Measurements from ENCODE around the gene KTN1.

Gene KTN1

DNA sequence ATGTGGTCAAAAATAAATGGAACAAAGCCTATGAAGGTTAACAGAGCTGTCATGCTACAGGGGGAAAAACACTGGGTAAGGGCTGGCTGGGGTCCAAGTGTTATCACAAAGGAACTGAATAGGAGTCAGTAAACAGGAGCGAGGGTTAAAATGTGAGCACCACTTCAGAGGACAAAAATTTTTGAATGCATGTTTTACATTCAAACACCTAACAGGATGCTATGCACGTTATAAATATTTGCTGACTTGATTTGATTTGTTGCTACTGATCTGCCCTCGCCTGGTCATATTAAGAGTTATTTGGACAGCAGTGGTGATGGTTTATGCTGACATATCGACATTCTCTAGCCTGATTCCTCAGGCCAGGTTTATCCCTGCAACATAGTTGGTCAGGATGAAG is 7.4 kb upstream of the KTN1 start:
- TF ChIP-seq CTCF (IDR thresholded peaks at IDR 0.05; ENCODE audit: control insufficient read depth, insufficient read depth, low read depth, low read length, missing control alignments), result no peak
- DNase-seq (ENCODE audit: low read depth), result no peak
- H3K4me3 ChIP-seq (ENCODE audit: control insufficient read depth, low read depth, low read length), result no peak overlapping the region

DNA sequence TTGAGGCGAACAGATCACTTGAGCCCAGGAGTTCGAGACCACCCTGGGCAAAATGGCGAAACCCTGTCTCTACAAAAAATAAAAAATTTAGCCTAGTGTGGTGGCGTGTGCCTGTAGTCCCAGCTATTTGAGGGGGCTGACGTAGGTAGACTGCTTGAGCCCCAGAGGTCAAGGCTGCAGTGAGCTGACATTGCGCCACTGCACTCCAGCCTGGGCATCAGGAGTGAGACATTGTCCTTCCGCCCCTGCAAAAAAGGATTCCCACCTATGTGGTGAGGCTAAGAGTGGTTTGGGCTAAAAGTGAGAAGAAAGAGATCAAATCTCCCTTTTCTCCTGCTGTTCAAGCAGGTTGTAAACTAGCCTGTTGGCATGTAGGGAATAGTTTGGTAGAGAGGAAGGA is 5.0 kb upstream of the KTN1 start:
- DNase-seq (ENCODE audit: low read depth), result no peak
- TF ChIP-seq CTCF (IDR thresholded peaks at IDR 0.05; ENCODE audit: control insufficient read depth, insufficient read depth, low read depth, low read length, missing control alignments), result no peak
- H3K4me3 ChIP-seq (ENCODE audit: control insufficient read depth, low read depth, low read length), result no peak overlapping the region

DNA sequence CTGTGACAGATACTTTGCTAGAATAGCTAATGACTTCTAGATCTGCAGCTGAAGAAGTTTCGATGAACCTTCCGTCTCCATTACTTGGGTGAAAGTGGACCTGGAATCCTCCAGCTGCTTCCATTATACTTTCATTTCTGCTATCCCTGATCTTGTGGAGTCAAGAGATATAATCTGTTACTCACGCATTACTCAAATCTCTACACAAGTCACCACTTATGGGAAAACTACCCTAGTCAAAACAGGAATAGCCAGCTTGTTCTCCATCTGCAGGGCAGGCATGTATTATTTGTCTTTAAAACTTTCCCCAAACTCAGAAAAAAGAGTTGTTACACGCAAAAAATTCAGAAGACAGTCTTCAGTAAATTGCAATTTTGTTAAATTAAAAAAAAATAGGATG is 2.8 kb upstream of the KTN1 start:
- TF ChIP-seq CTCF (IDR thresholded peaks at IDR 0.05; ENCODE audit: control insufficient read depth, insufficient read depth, low read depth, low read length, missing control alignments), result no peak
- no peak overlapping the region for H3K4me3 ChIP-seq (ENCODE audit: control insufficient read depth, low read depth, low read length)
- no peak for DNase-seq (ENCODE audit: low read depth)

GRCh38 chr14:55578511-55578910 is 1.5 kb upstream of the KTN1 start:
- H3K4me3 ChIP-seq (ENCODE audit: control insufficient read depth, low read depth, low read length), result no peak overlapping the region
- no peak for DNase-seq (ENCODE audit: low read depth)
- TF ChIP-seq CTCF (IDR thresholded peaks at IDR 0.05; ENCODE audit: control insufficient read depth, insufficient read depth, low read depth, low read length, missing control alignments), result no peak

- peak overlapping the region; percentile 81 for H3K4me3 ChIP-seq (ENCODE audit: control insufficient read depth, low read depth, low read length)
- no peak for DNase-seq (ENCODE audit: low read depth)
- no peak for TF ChIP-seq CTCF (IDR thresholded peaks at IDR 0.05; ENCODE audit: control insufficient read depth, insufficient read depth, low read depth, low read length, missing control alignments)
These were observed 699 bp downstream of the KTN1 start for GRCh38 chr14:55580470-55581341.

GRCh38 chr14:55581342-55581771 is 1.4 kb downstream of the KTN1 start:
- TF ChIP-seq CTCF (IDR thresholded peaks at IDR 0.05; ENCODE audit: control insufficient read depth, insufficient read depth, low read depth, low read length, missing control alignments), result no peak
- DNase-seq (ENCODE audit: low read depth), result no peak
- H3K4me3 ChIP-seq (ENCODE audit: control insufficient read depth, low read depth, low read length), result peak overlapping the region; percentile 81
